ENCODE data around the gene BCL2L1.

BCL2L1 gene

GRCh38 chr20:31708736-31709534 lies 13.7 kb downstream of the BCL2L1 start:
- DNase-seq: peak; percentile 95

- peak; percentile 95 for DNase-seq
Observed at GRCh38 chr20:31707994-31708735, 14.5 kb downstream of the BCL2L1 start.

GRCh38 chr20:31707258-31707615 lies 15.4 kb downstream of the BCL2L1 start:
- DNase-seq: no peak

GRCh38 chr20:31706607-31707257 lies 15.9 kb downstream of the BCL2L1 start:
- DNase-seq: no peak

GRCh38 chr20:31705598-31706597 lies 16.8 kb downstream of the BCL2L1 start:
- peak; percentile 96 for DNase-seq

- DNase-seq: no peak
Observed at GRCh38 chr20:31705191-31705590, 17.5 kb downstream of the BCL2L1 start.

GRCh38 chr20:31704225-31705119 lies 18.2 kb downstream of the BCL2L1 start:
- DNase-seq: no peak

GRCh38 chr20:31701591-31701990 lies 21.1 kb downstream of the BCL2L1 start:
- DNase-seq: no peak

GRCh38 chr20:31700747-31701146 lies 21.9 kb downstream of the BCL2L1 start:
- DNase-seq: no peak

GRCh38 chr20:31699801-31700728 lies 22.6 kb downstream of the BCL2L1 start:
- DNase-seq: no peak

- peak; percentile 98 for DNase-seq
Observed at GRCh38 chr20:31698803-31699718, 23.6 kb downstream of the BCL2L1 start.

GRCh38 chr20:31698243-31698802 lies 24.3 kb downstream of the BCL2L1 start:
- DNase-seq: no peak

GRCh38 chr20:31695849-31696804 lies 26.5 kb downstream of the BCL2L1 start:
- DNase-seq: no peak

GRCh38 chr20:31694842-31695593 lies 27.6 kb downstream of the BCL2L1 start:
- no peak for DNase-seq

- peak; percentile 41 for DNase-seq
Observed at GRCh38 chr20:31693987-31694661, 28.5 kb downstream of the BCL2L1 start.

GRCh38 chr20:31693402-31693801 lies 29.3 kb downstream of the BCL2L1 start:
- no peak for DNase-seq

Measured in DMS79 treated with DMSO at 0.1 percent for 48 hours (cell line).